Hematopoietic multipotent progenitor cell treated with erythropoietin and hydrocortisone succinate and interleukin-3 and kit ligand, for 6 days (in vitro differentiated cells): ENCODE results near the gene ARID3B.
"Not testable (repeated sequence)": the region's sequence is repeated elsewhere in the genome, so short reads cannot be mapped to it uniquely, and the experiment has no call there.

Experiments used
- DNase-seq: peaks from one replicate; pipeline ENCODE4 v3.0.0-alpha.2; 2015

ARID3B gene

GRCh38 chr15:74540761-74541493 is at the start of gene ARID3B:
Gene ARID3B, plus strand, starts transcription at chr15:74541220. Its CDS starts 2,717 bp downstream, at chr15:74543937.
- peak; percentile 99 for DNase-seq

- DNase-seq, result no peak
Observed at GRCh38 chr15:74496648-74497047, 44.4 kb upstream of the ARID3B start.

- no peak for DNase-seq
Observed at GRCh38 chr15:74497584-74497983, 43.4 kb upstream of the ARID3B start.

- DNase-seq, result no peak
Observed at GRCh38 chr15:74499366-74499765, 41.7 kb upstream of the ARID3B start.

- no peak for DNase-seq
Observed at GRCh38 chr15:74500401-74500800, 40.6 kb upstream of the ARID3B start.

GRCh38 chr15:74502301-74502700 is 38.7 kb upstream of the ARID3B start:
- DNase-seq, result no peak

- DNase-seq, result no peak
Observed at GRCh38 chr15:74504418-74504817, 36.6 kb upstream of the ARID3B start.

GRCh38 chr15:74504836-74505235 is 36.2 kb upstream of the ARID3B start:
- DNase-seq, result no peak

GRCh38 chr15:74505837-74506514 is 35.0 kb upstream of the ARID3B start:
- no peak for DNase-seq

- no peak for DNase-seq
Observed at GRCh38 chr15:74506515-74506840, 34.5 kb upstream of the ARID3B start.

- no peak for DNase-seq
Observed at GRCh38 chr15:74511583-74511982, 29.4 kb upstream of the ARID3B start.

- not testable (repeated sequence) for DNase-seq
Observed at GRCh38 chr15:74514059-74514458, 27.0 kb upstream of the ARID3B start.

GRCh38 chr15:74517096-74517495 is 23.9 kb upstream of the ARID3B start:
- DNase-seq, result no peak

GRCh38 chr15:74519311-74519710 is 21.7 kb upstream of the ARID3B start:
- peak; percentile 41 for DNase-seq

- no peak for DNase-seq
Observed at GRCh38 chr15:74520407-74520806, 20.6 kb upstream of the ARID3B start.

- DNase-seq, result no peak
Observed at GRCh38 chr15:74523982-74524381, 17.0 kb upstream of the ARID3B start.

GRCh38 chr15:74525309-74525708 is 15.7 kb upstream of the ARID3B start:
- DNase-seq, result no peak

GRCh38 chr15:74525945-74526344 is 15.1 kb upstream of the ARID3B start:
- DNase-seq, result no peak

GRCh38 chr15:74528876-74529275 is 12.1 kb upstream of the ARID3B start:
- DNase-seq, result no peak

- no peak for DNase-seq
Observed at GRCh38 chr15:74529921-74530320, 11.1 kb upstream of the ARID3B start.

GRCh38 chr15:74530771-74531143 is 10.3 kb upstream of the ARID3B start:
- no peak for DNase-seq

GRCh38 chr15:74531144-74531811 is 9.7 kb upstream of the ARID3B start:
- DNase-seq, result no peak

- peak; percentile 18 for DNase-seq
Observed at GRCh38 chr15:74535388-74536084, 5.5 kb upstream of the ARID3B start.

GRCh38 chr15:74537736-74538135 is 3.3 kb upstream of the ARID3B start:
- DNase-seq, result no peak
